Activated CD8-positive, alpha-beta memory T cell treated with anti-CD3 and anti-CD28 coated beads, Interleukin-2, amount 50 U/mL, for 1 hour (primary cell): Measurements from ENCODE around the gene NTMT2.
"Not testable (repeated sequence)": the region's sequence is repeated elsewhere in the genome, so short reads cannot be mapped to it uniquely, and the experiment has no call there.

Experiments
- DNase-seq: peaks from one replicate; pipeline ENCODE4 v3.0.0-alpha.2; 2020; ENCODE audit errors: extremely low read depth

Gene NTMT2

DNA sequence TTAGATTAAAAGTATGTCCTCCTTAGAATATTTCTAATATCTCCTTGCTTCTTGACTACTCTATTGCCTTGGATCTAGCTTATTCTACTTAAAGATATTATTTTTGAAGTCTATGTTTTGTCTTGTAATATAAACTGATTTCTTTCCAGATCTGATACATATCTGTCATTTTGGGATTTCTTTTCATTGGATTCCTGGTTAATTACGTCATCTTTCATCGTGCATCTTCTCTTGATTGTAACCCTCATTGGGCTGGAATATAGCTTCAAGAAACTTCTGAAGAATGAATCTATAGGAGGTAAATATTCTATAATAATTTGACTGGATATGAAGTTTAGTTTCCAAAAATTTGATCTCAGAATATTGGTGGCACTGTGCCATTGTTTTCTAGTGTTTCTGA, 12.1 kb downstream of the NTMT2 start:
- no peak for DNase-seq

- DNase-seq = no peak
These were observed 16.9 kb downstream of the NTMT2 start for GRCh38 chr1:170162459-170163246.

GRCh38 chr1:170164103-170164763, 18.5 kb downstream of the NTMT2 start:
- DNase-seq = no peak

GRCh38 chr1:170166518-170167180, 20.9 kb downstream of the NTMT2 start:
- no peak for DNase-seq

- DNase-seq = no peak
These were observed 22.5 kb downstream of the NTMT2 start for GRCh38 chr1:170168265-170168664.

GRCh38 chr1:170170513-170170912, 24.8 kb downstream of the NTMT2 start:
- DNase-seq = not testable (repeated sequence)

DNA sequence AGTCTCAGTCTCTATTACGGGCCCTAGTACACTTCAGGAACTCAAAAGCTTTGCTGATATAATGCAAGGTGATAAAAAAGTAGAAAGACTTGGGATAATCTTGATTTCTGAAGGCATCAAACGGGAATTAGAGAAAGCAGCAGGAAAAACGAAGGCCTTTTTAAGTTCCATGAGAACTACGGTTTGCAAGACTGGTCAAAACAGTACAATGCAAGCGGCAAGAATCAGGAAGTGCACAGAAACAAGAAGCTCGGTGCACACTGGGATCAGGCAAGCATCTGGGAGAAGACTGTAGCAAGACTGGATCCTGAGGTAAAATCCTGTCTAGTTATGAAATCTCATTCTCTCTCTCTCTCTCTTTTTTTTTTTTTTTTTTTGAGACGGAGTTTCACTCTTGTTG, 28.6 kb downstream of the NTMT2 start:
- no peak for DNase-seq

GRCh38 chr1:170175041-170175440, 29.3 kb downstream of the NTMT2 start:
- DNase-seq = no peak

GRCh38 chr1:170175484-170175883, 29.7 kb downstream of the NTMT2 start:
- no peak for DNase-seq

DNA sequence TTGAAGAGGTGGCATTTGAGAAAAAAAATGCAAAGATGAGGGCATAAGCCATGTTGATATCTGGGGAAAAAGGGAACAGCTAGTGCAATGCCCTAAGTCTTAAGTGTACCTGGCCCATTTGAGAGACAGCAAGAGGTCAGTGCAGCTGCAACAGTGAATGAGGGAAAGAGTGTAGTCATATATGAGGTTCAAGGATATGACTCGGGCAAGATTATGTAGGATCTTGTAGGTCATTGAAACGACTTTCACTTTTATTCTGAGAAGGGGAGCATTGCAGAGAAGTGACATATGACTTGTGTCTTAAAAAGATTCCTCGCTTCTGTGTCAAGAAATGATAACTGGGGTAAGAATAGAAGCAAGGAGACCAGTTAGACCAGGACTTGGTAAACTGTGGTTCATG, 31.0 kb downstream of the NTMT2 start:
- DNase-seq = no peak

DNA sequence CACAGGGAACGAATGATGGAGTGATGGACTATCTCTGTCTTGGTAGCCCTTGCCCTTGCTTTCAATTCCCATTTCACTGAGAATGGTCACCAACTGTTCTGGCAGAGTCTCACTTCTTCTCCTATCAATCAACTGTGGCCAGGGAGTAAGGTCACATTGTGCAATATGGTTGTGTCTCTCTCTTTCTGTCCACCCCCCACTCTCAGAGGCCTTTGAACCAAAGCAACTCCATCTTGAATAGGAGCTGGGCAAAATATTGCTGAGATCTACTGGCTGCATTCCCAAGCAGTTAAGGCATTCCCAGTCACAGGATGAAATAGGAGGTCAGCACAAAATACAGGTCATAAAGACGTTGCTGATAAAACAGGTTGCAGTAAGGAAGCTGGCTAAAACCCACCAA, 36.7 kb downstream of the NTMT2 start:
- no peak for DNase-seq

GRCh38 chr1:170192546-170192945, 46.8 kb downstream of the NTMT2 start:
- DNase-seq = no peak

- DNase-seq = no peak
These were observed 48.7 kb downstream of the NTMT2 start for GRCh38 chr1:170194451-170194850.

DNA sequence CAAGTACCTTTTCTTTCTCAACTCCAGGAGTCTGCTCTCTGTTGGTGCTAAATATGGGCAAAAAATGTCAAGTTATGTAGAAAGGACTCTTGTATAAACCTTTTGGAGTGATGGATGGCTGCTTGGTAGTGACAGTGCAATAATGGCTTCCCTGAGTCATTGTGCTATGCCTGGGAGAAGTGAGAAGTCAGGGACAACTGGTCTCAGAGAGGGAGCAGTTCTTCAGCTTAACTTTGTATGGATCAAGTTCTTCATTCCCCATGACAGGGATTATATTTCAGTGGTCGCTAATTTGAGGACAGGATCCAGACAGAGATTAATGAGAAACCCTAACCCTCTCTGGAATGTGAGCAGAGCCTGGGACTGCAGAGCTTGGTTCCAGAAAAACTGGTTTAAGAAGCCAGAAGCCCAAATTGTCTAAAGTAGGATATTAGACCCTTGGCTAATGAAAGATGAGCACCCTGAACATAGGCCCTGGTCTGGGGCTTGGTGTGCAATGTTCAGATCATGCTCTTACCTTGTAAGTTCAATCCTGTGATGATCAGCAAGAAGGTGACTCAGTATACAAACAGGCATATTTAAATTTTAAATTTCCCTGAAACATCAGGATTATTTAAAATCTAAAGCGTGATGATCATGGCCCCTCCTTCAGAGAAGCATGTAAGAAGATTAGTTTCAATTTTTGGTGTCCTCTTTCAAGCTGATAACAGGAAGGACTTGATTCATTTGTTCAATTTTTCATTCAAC, 50.9 kb downstream of the NTMT2 start:
- no peak for DNase-seq

GRCh38 chr1:170198090-170198489, 52.3 kb downstream of the NTMT2 start:
- no peak for DNase-seq

- DNase-seq = no peak
These were observed 52.8 kb downstream of the NTMT2 start for GRCh38 chr1:170198584-170198983.

- no peak for DNase-seq
These were observed 54.4 kb downstream of the NTMT2 start for GRCh38 chr1:170200161-170200560.

DNA sequence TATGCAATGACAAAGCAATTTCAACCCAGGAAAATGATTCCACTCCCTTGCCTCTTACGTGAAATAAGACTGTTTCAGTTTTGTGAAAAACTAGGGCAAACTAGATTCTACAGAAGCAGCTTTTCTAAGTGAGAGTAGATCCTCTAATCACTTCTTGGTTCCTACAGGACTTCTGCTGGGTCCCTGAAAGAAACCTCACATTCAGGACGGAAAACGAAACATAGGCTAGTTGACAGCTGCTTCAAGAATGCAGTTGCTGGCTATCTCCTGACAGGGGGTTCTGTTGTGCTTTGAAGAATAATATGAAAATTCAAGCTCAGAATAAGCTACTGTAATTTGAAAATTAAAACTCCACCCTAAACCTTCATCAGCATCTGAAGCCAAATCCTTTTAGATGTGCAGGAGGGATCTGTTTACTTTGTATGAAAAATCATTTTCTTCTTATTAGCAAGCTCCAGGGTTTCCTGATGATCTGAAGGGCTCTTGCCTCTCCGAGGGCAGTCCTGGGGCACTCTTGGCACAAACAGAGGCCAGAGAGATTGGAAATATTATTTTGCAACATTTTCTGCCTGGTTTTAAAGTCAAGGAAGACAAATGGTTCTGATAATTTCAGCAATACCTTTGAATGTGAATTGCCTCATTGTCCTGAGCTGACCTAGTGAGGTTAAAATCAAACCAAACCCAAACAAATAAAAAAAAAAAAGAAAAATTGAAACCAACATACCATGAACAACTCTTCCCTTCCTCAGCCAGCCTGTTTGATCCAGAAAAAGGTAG, 55.0 kb downstream of the NTMT2 start:
- DNase-seq = no peak

- no peak for DNase-seq
These were observed 57.9 kb downstream of the NTMT2 start for GRCh38 chr1:170203693-170204092.

- DNase-seq = no peak
These were observed 58.4 kb downstream of the NTMT2 start for GRCh38 chr1:170204121-170204520.

DNA sequence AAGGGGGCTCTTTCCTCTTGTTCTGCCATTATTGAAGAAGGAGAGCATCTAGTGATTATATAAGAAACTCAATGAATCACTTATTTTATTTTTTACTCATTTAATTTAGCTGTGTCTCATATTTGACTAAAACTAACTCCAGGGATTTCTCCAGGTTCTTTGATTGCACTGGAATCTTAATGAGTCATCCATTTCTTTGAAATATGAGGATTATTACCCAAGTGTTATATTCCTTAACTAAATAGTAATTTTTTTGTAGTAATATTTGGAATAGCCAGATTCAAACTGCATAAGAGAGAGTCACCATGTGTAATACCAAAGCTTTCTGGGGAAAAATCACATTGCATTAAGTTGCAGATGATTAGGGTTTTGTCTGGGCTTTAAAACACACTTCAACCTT, 59.5 kb downstream of the NTMT2 start:
- DNase-seq = no peak
